HAP-1 (cell line): ENCODE measurements around the gene ZFP62.
A peak's percentile ranks its signal among the peaks of the same experiment; 100 is the strongest.

Source experiments
- DNase-seq, 2 experiments: peaks; one replicate each; pipeline ENCODE4 v3.0.0-alpha.2; 2016 to 2020; ENCODE audit warnings: low spot score in 2 of 2
- H3K27me3 ChIP-seq: fragments of 250-450 bp; sonication (Bioruptor Pico); 2 replicates; pipeline ENCODE4 v1.5.1; 2020; ENCODE audit warnings: low read depth, mild to moderate bottlenecking, moderate library complexity
- H3K36me3 ChIP-seq: fragments of 250-450 bp; sonication (Bioruptor Pico); replicated peaks from 2 replicates; pipeline ENCODE4 v1.5.1; 2020; ENCODE audit warnings: mild to moderate bottlenecking
- H3K4me1 ChIP-seq: fragments of 250-450 bp; sonication (Bioruptor Pico); 2 replicates; pipeline ENCODE4 v1.5.1; 2020; ENCODE audit warnings: mild to moderate bottlenecking
- H3K4me3 ChIP-seq: fragments of 250-450 bp; sonication (Bioruptor Pico); 2 replicates; pipeline ENCODE4 v1.5.1; 2020; ENCODE audit warnings: mild to moderate bottlenecking, moderate library complexity
- H3K9me3 ChIP-seq: fragments of 250-450 bp; sonication (Bioruptor Pico); 2 replicates; pipeline ENCODE4 v1.5.1; 2020; ENCODE audit warnings: mild to moderate bottlenecking, moderate library complexity
- in situ Hi-C: fragments of 300-500 bp; cut with MboI; formaldehyde crosslinking; loops from 3 replicates; pipeline ENCODE4 v1.14.3; 2020; ENCODE audit warnings: low sequenced_read_pairs, inconsistent platforms, mixed read lengths

The ZFP62 gene

GRCh38 chr5:180875860-180876426, 14.9 kb upstream of the ZFP62 start:
- no peaks in the 10 kb centered on the region for H3K27me3 ChIP-seq
- DNase-seq = no peak
- in situ Hi-C loops = no loop called here

GRCh38 chr5:180874804-180875582, 13.9 kb upstream of the ZFP62 start:
- Histone ChIP-seq H3K9me3 (no peaks in the 10 kb centered on the region), H3K27me3 (no peaks in the 10 kb centered on the region), H3K36me3 (no peaks in the 10 kb centered on the region), H3K4me3 (no peak overlapping the region), H3K4me1 (no peaks in the 10 kb centered on the region)
- DNase-seq = no peak
- in situ Hi-C loops = no loop called here

More at GRCh38 chr5:180875860-180876426, 14.9 kb upstream of the ZFP62 start:
- Histone ChIP-seq H3K4me1 (no peaks in the 10 kb centered on the region), H3K36me3 (no peaks in the 10 kb centered on the region), H3K4me3 (no peak overlapping the region), H3K9me3 (no peaks in the 10 kb centered on the region)

GRCh38 chr5:180873615-180874520, 12.8 kb upstream of the ZFP62 start:
- Histone ChIP-seq H3K4me3 (no peak overlapping the region), H3K36me3 (no peaks in the 10 kb centered on the region), H3K27me3 (no peaks in the 10 kb centered on the region), H3K4me1 (peaks cover under 1% of the 10 kb centered on the region; the same call in 1 of the 2 replicates), H3K9me3 (no peaks in the 10 kb centered on the region)
- in situ Hi-C loops = no loop called here
- no peak for DNase-seq

GRCh38 chr5:180872419-180872818, 11.3 kb upstream of the ZFP62 start:
- Histone ChIP-seq H3K4me1 (peaks cover 6% of the 10 kb centered on the region; the same call in 1 of the 2 replicates), H3K9me3 (no peaks in the 10 kb centered on the region), H3K4me3 (no peak overlapping the region), H3K27me3 (no peaks in the 10 kb centered on the region), H3K36me3 (no peaks in the 10 kb centered on the region)
- DNase-seq = no peak
- in situ Hi-C loops = no loop called here

- in situ Hi-C loops = no loop called here
- Histone ChIP-seq H3K36me3 (no peaks in the 10 kb centered on the region), H3K9me3 (no peaks in the 10 kb centered on the region), H3K4me3 (no peak overlapping the region), H3K4me1 (peaks cover 13% of the 10 kb centered on the region), H3K27me3 (no peaks in the 10 kb centered on the region)
- no peak for DNase-seq
Measured at GRCh38 chr5:180870276-180871068, 9.4 kb upstream of the ZFP62 start.

- Histone ChIP-seq H3K27me3 (no peaks in the 10 kb centered on the region), H3K9me3 (no peaks in the 10 kb centered on the region), H3K36me3 (no peaks in the 10 kb centered on the region), H3K4me1 (peaks cover 13% of the 10 kb centered on the region), H3K4me3 (no peak overlapping the region)
- no peak for DNase-seq
- in situ Hi-C loops = no loop called here
Measured at GRCh38 chr5:180869587-180869986, 8.5 kb upstream of the ZFP62 start.

- in situ Hi-C loops = no loop called here
- H3K36me3 ChIP-seq = no peaks in the 10 kb centered on the region
- H3K9me3 ChIP-seq = no peaks in the 10 kb centered on the region
Measured at GRCh38 chr5:180868960-180869359, 7.9 kb upstream of the ZFP62 start.

GRCh38 chr5:180866985-180867384, 5.9 kb upstream of the ZFP62 start:
- H3K9me3 ChIP-seq = no peaks in the 10 kb centered on the region
- DNase-seq = no peak
- H3K4me1 ChIP-seq = peaks cover 13% of the 10 kb centered on the region
- no peak overlapping the region for H3K4me3 ChIP-seq
- no peaks in the 10 kb centered on the region for H3K27me3 ChIP-seq
- H3K36me3 ChIP-seq = no peaks in the 10 kb centered on the region
- in situ Hi-C loops = no loop called here

More at GRCh38 chr5:180868960-180869359, 7.9 kb upstream of the ZFP62 start:
- peak; percentile 78 to 91 for DNase-seq
- Histone ChIP-seq H3K4me1 (peaks cover 13% of the 10 kb centered on the region), H3K27me3 (no peaks in the 10 kb centered on the region), H3K4me3 (no peak overlapping the region)

- peak in 1 of 2 experiments; percentile 38 for DNase-seq
- H3K27me3 ChIP-seq = no peaks in the 10 kb centered on the region
- H3K4me1 ChIP-seq = peaks cover 13% of the 10 kb centered on the region
- no peaks in the 10 kb centered on the region for H3K36me3 ChIP-seq
- H3K9me3 ChIP-seq = no peaks in the 10 kb centered on the region
- no peak overlapping the region for H3K4me3 ChIP-seq
- in situ Hi-C loops = no loop called here
Measured at GRCh38 chr5:180865981-180866695, 5.1 kb upstream of the ZFP62 start.

GRCh38 chr5:180862645-180863044, 1.6 kb upstream of the ZFP62 start:
- H3K4me1 ChIP-seq = peaks cover 11% of the 10 kb centered on the region
- no peak overlapping the region for H3K4me3 ChIP-seq
- in situ Hi-C loops = no loop called here
- H3K36me3 ChIP-seq = peaks cover 8% of the 10 kb centered on the region
- no peak for DNase-seq
- no peaks in the 10 kb centered on the region for H3K9me3 ChIP-seq
- H3K27me3 ChIP-seq = no peaks in the 10 kb centered on the region

- Histone ChIP-seq H3K27me3 (no peaks in the 10 kb centered on the region), H3K9me3 (no peaks in the 10 kb centered on the region), H3K36me3 (peaks cover 12% of the 10 kb centered on the region), H3K4me3 (peak overlapping the region; percentile 90), H3K4me1 (peaks cover 5% of the 10 kb centered on the region)
- DNase-seq = peak; percentile 32 to 57
- in situ Hi-C loops = no loop called here
Measured at GRCh38 chr5:180860273-180860886, 696 bp downstream of the ZFP62 start.

GRCh38 chr5:180858586-180858985, 2.5 kb downstream of the ZFP62 start:
- H3K4me1 ChIP-seq = peaks cover 5% of the 10 kb centered on the region
- H3K36me3 ChIP-seq = peaks cover 12% of the 10 kb centered on the region
- H3K4me3 ChIP-seq = no peak overlapping the region
- in situ Hi-C loops = no loop called here
- no peak for DNase-seq
- H3K27me3 ChIP-seq = no peaks in the 10 kb centered on the region
- no peaks in the 10 kb centered on the region for H3K9me3 ChIP-seq
